H1 (cell line): ENCODE data around the gene UROC1. TPM values are rescaled to one million over a fixed set of nuclear protein-coding genes. Genes with fewer than 3 reads are reported as not detected.

ENCODE experiments used
- CBX5 ChIP-seq: fragments of 300-800, 300-1000 bp; sonication (generic); IDR thresholded peaks from 2 replicates; pipeline ENCODE4 v1.7.1; 2016; ENCODE audit warnings: antibody characterized with exemption, low read length, low read depth
- GABPA ChIP-seq: IDR thresholded peaks from 2 replicates; pipeline ENCODE4 v1.6.1; 2011; ENCODE audit warnings: mild to moderate bottlenecking, low read length, moderate library complexity, borderline replicate concordance; ENCODE audit not compliant: insufficient read depth
- POU5F1 ChIP-seq: IDR thresholded peaks from 2 replicates; pipeline ENCODE4 v1.6.1; 2011; ENCODE audit warnings: low read depth, mild to moderate bottlenecking, low read length, moderate library complexity
- SP2 ChIP-seq: IDR thresholded peaks from 2 replicates; pipeline ENCODE4 v1.6.1; 2012; ENCODE audit warnings: mild to moderate bottlenecking, low read length, inconsistent platforms
- TAF1 ChIP-seq: IDR thresholded peaks from 2 replicates; pipeline ENCODE4 v1.6.1; 2011; ENCODE audit warnings: mild to moderate bottlenecking, low read depth, low read length
- polyA plus RNA-seq, 7 experiments: library from polyadenylated mRNA; depleted of rRNA in 3 of 7; stranded (reverse) in 5 of 7; unstranded in 2 of 7; fragments of >200 nt in 5 of 7; fragments of 200-250 nt in 2 of 7; gene quantifications; 1 replicate in 5 of 7; 2 replicates in 1 of 7; 4 replicates in 1 of 7; pipeline versions ENCODE4 v1.2.1 to v1.2.3, GENCODE V29; 2011 to 2013; ENCODE audit warnings: missing spikeins in 2 of 7, mixed read lengths in 2 of 7
- total RNA-seq: library from RNA; stranded (reverse); fragmentation: NEBNext Ultra II Directional; extraction: Animal tissue kit (Norgen Biotek cat#: 25700); gene quantifications from 2 replicates; pipeline ENCODE4 v1.2.1, GENCODE V29; 2021
- TF ChIP-seq, protein P1 (sequence below): fragments of 300-600 bp; sonication (generic); IDR thresholded peaks from 2 replicates; pipeline ENCODE4 v1.7.1; 2012; ENCODE audit warnings: low read length, moderate library complexity, mild to moderate bottlenecking, inconsistent platforms; ENCODE audit not compliant: insufficient replicate concordance
- TF ChIP-seq, protein P2 (sequence below): IDR thresholded peaks from 2 replicates; pipeline ENCODE4 v1.6.1; 2012; ENCODE audit warnings: low read length, inconsistent platforms
- TF ChIP-seq, protein P3 (sequence below): IDR thresholded peaks from 2 replicates; pipeline ENCODE4 v1.6.1; 2011; ENCODE audit warnings: low read depth, mild to moderate bottlenecking, low read length; ENCODE audit not compliant: insufficient read depth

Gene UROC1
- total and polyA plus RNA-seq, 2 of the 8 experiments (the other 6 are each of a cell fraction or from before 2014, with no cell fraction given) = 0.03 TPM; not detected in 1

DNA sequence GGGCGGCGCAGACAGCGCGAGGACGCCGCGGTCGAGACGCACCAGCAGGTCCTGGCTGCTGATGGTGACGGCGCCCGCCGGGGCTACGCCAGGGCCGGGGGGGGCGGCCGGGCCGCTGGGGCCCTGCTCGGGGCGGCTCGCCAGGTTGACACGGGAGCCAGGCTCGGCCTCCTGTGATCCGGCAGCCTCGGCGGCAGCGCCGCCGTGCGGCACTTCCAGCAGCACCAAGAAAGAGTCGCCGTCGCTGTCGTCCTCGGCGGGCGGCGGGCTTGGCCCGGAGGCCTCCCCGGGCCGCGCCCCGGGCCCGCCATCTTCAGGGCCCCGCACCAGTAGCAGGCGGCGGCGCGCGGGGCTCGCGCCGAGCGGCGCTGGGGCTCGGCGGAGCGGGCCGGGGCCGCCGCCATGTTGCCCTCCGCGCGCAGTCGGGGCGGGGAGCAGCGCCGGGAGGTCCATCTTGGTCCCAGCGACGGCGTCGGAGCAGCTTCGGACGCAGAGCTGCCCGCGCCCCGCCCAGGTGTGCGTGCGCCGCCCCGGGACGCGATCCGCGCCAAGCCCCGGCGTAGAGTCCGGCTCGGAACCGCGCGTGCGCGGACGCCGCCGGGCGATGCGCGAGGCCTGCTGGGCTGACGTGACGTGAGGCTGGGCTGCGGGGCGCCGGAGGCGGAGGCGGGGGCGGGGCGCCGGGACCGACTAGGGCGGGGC is 42.0 kb downstream of the UROC1 start, which contains the start of gene ZXDC (continued):
- TF ChIP-seq, protein P1, sequence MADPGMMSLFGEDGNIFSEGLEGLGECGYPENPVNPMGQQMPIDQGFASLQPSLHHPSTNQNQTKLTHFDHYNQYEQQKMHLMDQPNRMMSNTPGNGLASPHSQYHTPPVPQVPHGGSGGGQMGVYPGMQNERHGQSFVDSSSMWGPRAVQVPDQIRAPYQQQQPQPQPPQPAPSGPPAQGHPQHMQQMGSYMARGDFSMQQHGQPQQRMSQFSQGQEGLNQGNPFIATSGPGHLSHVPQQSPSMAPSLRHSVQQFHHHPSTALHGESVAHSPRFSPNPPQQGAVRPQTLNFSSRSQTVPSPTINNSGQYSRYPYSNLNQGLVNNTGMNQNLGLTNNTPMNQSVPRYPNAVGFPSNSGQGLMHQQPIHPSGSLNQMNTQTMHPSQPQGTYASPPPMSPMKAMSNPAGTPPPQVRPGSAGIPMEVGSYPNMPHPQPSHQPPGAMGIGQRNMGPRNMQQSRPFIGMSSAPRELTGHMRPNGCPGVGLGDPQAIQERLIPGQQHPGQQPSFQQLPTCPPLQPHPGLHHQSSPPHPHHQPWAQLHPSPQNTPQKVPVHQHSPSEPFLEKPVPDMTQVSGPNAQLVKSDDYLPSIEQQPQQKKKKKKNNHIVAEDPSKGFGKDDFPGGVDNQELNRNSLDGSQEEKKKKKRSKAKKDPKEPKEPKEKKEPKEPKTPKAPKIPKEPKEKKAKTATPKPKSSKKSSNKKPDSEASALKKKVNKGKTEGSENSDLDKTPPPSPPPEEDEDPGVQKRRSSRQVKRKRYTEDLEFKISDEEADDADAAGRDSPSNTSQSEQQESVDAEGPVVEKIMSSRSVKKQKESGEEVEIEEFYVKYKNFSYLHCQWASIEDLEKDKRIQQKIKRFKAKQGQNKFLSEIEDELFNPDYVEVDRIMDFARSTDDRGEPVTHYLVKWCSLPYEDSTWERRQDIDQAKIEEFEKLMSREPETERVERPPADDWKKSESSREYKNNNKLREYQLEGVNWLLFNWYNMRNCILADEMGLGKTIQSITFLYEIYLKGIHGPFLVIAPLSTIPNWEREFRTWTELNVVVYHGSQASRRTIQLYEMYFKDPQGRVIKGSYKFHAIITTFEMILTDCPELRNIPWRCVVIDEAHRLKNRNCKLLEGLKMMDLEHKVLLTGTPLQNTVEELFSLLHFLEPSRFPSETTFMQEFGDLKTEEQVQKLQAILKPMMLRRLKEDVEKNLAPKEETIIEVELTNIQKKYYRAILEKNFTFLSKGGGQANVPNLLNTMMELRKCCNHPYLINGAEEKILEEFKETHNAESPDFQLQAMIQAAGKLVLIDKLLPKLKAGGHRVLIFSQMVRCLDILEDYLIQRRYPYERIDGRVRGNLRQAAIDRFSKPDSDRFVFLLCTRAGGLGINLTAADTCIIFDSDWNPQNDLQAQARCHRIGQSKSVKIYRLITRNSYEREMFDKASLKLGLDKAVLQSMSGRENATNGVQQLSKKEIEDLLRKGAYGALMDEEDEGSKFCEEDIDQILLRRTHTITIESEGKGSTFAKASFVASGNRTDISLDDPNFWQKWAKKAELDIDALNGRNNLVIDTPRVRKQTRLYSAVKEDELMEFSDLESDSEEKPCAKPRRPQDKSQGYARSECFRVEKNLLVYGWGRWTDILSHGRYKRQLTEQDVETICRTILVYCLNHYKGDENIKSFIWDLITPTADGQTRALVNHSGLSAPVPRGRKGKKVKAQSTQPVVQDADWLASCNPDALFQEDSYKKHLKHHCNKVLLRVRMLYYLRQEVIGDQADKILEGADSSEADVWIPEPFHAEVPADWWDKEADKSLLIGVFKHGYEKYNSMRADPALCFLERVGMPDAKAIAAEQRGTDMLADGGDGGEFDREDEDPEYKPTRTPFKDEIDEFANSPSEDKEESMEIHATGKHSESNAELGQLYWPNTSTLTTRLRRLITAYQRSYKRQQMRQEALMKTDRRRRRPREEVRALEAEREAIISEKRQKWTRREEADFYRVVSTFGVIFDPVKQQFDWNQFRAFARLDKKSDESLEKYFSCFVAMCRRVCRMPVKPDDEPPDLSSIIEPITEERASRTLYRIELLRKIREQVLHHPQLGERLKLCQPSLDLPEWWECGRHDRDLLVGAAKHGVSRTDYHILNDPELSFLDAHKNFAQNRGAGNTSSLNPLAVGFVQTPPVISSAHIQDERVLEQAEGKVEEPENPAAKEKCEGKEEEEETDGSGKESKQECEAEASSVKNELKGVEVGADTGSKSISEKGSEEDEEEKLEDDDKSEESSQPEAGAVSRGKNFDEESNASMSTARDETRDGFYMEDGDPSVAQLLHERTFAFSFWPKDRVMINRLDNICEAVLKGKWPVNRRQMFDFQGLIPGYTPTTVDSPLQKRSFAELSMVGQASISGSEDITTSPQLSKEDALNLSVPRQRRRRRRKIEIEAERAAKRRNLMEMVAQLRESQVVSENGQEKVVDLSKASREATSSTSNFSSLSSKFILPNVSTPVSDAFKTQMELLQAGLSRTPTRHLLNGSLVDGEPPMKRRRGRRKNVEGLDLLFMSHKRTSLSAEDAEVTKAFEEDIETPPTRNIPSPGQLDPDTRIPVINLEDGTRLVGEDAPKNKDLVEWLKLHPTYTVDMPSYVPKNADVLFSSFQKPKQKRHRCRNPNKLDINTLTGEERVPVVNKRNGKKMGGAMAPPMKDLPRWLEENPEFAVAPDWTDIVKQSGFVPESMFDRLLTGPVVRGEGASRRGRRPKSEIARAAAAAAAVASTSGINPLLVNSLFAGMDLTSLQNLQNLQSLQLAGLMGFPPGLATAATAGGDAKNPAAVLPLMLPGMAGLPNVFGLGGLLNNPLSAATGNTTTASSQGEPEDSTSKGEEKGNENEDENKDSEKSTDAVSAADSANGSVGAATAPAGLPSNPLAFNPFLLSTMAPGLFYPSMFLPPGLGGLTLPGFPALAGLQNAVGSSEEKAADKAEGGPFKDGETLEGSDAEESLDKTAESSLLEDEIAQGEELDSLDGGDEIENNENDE = no peak
- TF ChIP-seq, protein P2, sequence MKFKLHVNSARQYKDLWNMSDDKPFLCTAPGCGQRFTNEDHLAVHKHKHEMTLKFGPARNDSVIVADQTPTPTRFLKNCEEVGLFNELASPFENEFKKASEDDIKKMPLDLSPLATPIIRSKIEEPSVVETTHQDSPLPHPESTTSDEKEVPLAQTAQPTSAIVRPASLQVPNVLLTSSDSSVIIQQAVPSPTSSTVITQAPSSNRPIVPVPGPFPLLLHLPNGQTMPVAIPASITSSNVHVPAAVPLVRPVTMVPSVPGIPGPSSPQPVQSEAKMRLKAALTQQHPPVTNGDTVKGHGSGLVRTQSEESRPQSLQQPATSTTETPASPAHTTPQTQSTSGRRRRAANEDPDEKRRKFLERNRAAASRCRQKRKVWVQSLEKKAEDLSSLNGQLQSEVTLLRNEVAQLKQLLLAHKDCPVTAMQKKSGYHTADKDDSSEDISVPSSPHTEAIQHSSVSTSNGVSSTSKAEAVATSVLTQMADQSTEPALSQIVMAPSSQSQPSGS = no peak
- TF ChIP-seq TAF1 (peak; percentile 69; the same call in 1 of the 2 replicates), CBX5 (no peak), GABPA (no peak; the same call in 1 of the 2 replicates), SP2 (no peak), POU5F1 (no peak)
- TF ChIP-seq, protein P3, sequence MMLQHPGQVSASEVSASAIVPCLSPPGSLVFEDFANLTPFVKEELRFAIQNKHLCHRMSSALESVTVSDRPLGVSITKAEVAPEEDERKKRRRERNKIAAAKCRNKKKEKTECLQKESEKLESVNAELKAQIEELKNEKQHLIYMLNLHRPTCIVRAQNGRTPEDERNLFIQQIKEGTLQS = no peak
